GM18517 (cell line): ENCODE data around the gene ISYNA1.

Experiments used
- ATAC-seq: cut with Tn5 transposase; IDR thresholded peaks from one replicate; pipeline ENCODE4 v1.9.1; 2021; ENCODE audit warnings: mild to moderate bottlenecking, moderate library complexity; ENCODE audit not compliant: unreplicated experiment

The ISYNA1 gene

GRCh38 chr19:18397242-18398202 is 40.4 kb downstream of the ISYNA1 start, which contains the start of gene LRRC25:
LRRC25 (minus strand) TSS chr19:18397622; CDS start chr19:18396963, 659 bp downstream.
- ATAC-seq, result no peak

GRCh38 chr19:18396471-18397241 is 41.3 kb downstream of the ISYNA1 start:
- no peak for ATAC-seq

GRCh38 chr19:18393836-18394235 is 44.1 kb downstream of the ISYNA1 start:
- ATAC-seq, result no peak

- ATAC-seq, result no peak
Measured at GRCh38 chr19:18392926-18393325, 45.0 kb downstream of the ISYNA1 start.

- no peak for ATAC-seq
Measured at GRCh38 chr19:18392417-18392816, 45.5 kb downstream of the ISYNA1 start.

GRCh38 chr19:18391509-18392075 is 46.3 kb downstream of the ISYNA1 start:
- ATAC-seq, result no peak

GRCh38 chr19:18390065-18390907 is 47.6 kb downstream of the ISYNA1 start:
- ATAC-seq, result no peak

GRCh38 chr19:18389726-18390064 is 48.2 kb downstream of the ISYNA1 start:
- no peak for ATAC-seq

GRCh38 chr19:18388960-18389725 is 48.8 kb downstream of the ISYNA1 start:
- no peak for ATAC-seq

GRCh38 chr19:18388100-18388959 is 49.6 kb downstream of the ISYNA1 start:
- peak; percentile 50 for ATAC-seq

GRCh38 chr19:18386543-18387271 is 51.2 kb downstream of the ISYNA1 start:
- ATAC-seq, result no peak

GRCh38 chr19:18385675-18386542 is 52.0 kb downstream of the ISYNA1 start, which contains the start of gene GDF15:
GDF15 (plus strand) TSS chr19:18386158; CDS start chr19:18386190, 32 bp downstream.
- ATAC-seq, result no peak

GRCh38 chr19:18385359-18385674 is 52.6 kb downstream of the ISYNA1 start:
- no peak for ATAC-seq

GRCh38 chr19:18384775-18385174 is 53.2 kb downstream of the ISYNA1 start:
- no peak for ATAC-seq
